GM21529 (cell line): Measurements from ENCODE around the gene GAPVD1.
"Not testable (repeated sequence)": the region's sequence is repeated elsewhere in the genome, so short reads cannot be mapped to it uniquely, and the experiment has no call there.

ENCODE experiments used
- ATAC-seq: cut with Tn5 transposase; IDR thresholded peaks from one replicate; pipeline ENCODE4 v1.9.1; 2021; ENCODE audit not compliant: unreplicated experiment

The GAPVD1 gene

DNA sequence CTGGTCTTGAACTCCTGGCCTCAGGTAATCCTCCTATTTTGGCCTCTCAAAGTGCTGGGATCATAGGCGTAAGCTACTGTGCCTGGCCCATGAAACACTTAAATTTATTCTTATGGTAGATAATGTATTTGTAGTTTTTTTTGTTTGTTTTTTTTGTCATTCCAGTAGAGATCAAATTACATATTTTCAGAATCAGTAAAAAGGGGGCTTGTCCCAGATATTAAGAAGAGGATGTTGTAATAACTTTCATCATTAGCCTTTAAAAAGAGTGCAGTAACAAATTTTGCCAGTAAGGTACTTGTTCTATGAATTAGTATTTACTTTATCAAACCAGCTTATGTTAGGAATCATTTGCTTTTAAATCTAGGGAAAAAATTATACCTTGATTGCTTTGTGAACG is 42.6 kb downstream of the GAPVD1 start:
- no peak for ATAC-seq

DNA sequence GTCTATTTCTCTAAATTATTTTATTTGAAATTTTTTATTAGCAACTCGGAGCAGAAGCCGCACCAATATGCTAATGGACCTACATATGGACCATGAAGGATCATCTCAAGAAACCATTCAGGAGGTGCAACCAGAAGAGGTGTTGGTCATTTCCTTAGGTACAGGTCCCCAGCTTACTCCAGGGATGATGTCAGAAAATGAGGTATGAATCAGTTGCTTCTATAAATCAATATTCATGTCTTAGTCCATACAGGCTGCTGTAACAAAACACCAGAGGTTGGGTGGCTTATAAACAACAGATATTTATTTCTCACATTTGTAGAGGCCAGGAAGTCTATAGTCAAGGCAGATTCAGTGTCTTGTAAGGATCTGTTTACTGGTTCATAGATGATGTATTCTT is 50.8 kb downstream of the GAPVD1 start:
- no peak for ATAC-seq

DNA sequence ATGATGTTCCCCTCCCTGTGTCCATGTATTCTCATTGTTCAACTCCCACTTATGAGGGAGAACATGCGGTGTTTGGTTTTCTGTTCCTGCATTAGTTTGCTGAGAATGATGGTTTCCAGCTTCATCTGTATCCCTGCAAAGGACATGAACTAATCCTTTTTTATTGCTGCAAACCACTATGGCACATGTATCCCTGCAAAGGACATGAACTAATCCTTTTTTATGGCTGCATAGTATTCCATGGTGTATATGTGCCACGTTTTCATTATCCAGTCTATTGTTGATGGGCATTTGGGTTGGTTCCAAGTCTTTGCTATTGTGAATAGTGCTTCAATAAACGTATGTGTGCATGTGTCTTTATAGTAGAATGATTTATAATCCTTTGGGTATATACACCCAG is 54.7 kb downstream of the GAPVD1 start:
- not testable (repeated sequence) for ATAC-seq

DNA sequence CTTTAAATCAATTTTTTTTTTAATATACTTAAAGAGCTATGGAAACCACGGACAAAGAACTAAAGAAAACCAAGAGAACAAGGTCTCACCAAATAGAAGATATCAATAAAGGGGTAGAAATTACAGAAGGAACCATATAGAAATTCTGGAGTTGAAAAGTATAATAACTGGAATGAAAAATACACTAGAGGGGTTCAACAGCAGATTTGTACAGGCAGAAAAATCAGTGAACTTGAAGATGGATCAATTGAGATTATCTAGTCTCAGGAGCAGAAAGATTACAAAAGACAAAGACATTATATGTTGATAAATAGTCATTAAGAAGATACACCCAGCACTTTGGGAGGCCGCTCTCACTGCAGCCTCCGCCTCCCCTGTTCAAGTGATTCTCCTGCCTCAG is 56.1 kb downstream of the GAPVD1 start:
- no peak for ATAC-seq

DNA sequence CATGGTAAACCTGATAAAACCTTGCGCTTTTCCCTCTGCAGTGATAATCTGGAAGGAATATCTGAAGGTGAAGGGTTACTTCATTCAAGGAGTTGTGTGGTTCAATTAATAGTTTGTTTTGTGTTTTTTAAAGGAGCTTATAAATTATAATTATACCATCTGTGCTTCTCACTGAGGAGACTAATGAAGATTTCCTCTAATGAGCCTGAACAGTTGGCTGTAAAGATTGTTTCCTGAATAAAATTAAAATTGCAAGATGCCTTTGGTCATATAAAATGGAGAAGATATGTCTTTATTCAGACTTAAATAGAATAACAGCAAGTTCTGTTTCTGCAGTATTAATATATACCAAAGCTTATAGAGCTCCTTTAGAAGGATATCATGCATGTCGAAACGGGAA is 59.9 kb downstream of the GAPVD1 start:
- no peak for ATAC-seq

DNA sequence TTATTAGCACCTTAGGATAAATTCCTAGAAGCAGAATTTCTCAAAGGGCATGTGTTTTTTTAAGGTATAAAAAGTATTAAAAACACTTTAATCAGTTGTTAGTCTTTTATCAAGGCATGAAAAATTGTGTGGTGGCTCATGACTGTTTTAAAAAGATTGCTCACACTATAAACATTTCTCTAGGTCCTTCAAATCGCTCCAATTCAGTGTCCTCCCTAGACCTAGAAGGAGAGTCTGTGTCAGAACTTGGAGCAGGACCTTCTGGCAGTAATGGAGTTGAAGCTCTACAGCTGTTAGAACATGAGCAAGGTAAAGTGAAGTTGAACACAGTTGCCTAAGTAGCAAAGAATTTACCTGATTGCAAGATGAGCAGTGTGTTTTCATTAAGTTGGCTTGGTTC is 62.0 kb downstream of the GAPVD1 start:
- no peak for ATAC-seq

DNA sequence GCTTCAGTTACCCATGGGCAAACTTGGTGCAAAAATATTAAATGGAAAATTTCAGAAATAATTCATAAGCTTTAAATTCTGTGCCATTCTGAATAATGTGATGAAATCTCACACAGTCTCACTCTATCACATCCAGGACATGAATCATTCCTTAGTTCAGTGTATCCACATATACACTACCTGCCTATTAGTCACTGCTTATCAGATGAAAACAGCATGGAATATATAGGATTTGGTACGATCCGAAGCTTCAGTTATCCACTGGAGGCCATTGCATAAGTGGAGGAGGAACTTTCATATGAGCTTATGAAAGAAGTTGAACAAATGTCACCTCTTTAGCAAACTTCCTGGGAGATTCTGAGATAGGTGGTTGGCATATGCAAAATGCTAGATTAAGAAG is 64.2 kb downstream of the GAPVD1 start:
- no peak for ATAC-seq

DNA sequence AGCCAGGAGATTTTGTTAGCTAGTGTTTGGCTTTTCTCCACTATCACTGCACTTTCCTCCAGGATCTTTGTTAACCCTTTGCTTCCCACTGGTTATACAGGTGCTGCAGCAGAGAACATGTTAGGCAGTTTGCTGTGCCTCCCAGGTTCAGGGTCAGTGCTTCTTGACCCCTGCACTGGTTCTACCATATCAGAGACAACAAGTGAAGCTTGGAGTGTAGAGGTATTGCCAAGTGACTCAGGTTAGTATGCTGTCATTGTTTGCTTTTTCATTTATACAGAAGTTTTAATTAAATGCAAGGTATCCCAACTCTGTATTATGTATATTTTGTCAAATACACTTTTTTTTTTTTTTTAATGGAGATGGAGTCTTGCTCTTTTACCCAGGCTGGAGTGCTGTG is 68.4 kb downstream of the GAPVD1 start:
- ATAC-seq: no peak

DNA sequence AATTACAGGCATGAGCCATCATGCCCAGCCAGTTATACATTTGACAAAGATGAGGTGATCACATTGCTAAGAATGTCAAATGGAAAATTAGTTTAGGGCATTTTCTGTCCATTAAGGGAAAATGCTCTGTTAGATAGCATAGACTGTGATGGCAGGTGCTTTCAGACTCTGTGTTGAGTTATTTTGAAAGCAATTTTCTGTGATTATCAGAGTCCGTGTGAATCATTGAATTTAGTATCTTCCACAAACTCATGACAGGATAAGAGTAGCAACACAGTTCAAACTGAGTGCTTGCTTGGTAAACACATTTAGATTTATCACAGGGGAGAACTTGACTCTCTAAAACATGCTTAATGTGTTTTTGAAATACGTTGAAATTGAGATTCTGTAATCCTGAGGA is 69.0 kb downstream of the GAPVD1 start:
- ATAC-seq: no peak

DNA sequence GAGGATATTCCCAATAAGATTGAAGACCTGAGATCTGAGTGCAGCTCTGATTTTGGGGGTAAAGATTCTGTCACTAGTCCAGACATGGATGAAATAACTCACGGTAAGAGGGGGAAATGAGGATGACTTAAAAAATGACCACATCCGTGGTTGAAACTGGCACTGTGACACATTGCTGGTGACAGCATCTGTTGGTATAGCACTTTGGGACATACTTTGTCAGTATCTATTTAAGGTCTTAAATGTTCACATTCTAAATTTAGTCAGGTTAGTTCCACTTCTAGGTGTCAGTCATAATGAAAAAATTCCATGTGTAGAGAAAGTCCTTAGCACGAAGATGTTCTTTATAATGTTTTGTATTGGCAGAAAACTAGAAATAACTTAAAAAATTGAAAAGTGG is 70.9 kb downstream of the GAPVD1 start:
- ATAC-seq: peak; percentile 75

DNA sequence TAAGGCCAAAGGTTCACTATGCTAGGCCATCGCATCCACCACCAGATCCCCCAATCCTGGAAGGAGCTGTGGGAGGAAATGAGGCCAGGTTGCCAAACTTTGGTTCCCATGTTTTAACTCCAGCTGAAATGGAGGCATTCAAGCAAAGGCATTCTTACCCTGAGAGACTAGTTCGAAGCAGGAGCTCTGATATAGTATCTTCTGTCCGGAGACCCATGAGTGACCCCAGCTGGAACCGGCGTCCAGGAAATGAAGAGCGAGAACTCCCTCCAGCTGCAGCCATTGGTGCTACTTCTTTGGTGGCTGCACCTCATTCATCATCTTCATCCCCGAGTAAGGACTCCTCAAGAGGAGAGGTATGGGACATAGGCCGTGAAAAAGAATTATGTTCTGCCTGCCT is 75.6 kb downstream of the GAPVD1 start:
- no peak for ATAC-seq

DNA sequence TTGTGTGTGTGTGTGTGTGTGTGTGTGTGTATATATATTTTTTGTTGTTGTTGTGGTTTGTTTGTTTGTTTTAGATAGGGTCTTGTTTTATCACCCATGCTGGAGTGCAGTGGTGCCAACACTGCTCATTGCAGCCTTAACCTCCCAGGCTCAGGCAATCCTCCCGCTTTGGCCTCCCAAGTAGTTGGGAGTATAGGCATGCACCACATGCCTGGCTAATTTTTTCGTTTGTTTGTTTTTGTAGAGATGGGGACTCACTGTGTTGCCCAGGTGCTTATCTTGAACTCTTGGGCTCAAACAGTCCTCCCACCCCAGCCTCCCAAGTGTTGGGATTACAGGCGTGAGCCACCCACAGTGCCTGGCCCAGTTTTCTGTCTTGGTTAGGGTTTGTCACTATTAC is 77.3 kb downstream of the GAPVD1 start:
- no peak for ATAC-seq

DNA sequence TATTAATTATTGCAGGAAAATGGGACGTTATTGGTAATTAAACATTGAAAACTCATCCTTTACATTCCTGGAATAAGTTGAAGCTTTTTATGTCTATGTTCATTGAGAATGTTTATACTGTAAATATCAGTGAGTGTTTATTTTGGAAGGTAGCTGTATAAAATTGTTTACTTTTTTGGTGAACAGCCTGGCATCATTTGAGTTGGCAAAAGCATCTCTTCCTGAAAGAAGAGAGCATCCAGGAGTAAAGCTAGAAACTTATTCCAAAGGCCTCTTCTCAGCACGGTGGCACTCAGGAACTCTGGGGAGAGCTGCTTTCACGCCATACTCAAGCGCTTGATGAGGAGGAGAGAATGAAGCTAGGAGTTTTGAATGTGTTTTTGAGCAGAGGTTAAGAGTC is 79.9 kb downstream of the GAPVD1 start:
- ATAC-seq: no peak

DNA sequence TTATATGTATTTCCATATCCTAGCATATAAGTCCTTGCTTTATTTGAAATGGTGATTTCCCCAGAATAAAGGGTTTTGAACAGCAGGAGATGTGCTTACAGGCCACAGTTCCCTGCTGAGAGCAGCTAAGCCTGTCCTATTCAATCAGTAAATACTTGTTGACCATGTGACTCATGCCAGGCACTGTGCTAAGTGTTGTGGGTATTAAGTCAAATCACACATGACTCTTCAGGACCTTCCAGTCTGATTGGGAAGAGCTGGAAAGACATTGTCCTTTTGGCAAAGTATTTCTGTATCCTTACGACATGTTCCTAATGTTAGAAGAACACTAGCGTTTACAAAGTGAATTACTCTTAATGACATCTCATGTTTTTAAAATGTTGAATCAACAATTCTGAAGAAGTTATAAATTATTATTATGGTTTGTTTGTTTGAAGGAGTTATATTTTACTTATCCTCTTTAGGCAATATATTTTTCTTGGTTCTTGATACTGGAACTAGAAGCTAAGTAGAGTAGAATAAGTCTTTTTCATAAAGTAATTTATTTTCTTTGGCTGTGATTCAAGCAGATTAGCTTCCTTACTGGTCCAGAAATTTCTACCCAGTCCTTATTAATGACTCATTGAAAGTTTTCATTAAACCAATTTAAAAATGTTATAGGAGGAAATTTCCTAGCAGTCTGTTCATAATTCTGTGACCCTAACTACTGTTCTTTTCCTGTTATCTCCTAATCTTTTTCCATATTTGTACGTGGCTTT is 82.1 kb downstream of the GAPVD1 start:
- no peak for ATAC-seq

DNA sequence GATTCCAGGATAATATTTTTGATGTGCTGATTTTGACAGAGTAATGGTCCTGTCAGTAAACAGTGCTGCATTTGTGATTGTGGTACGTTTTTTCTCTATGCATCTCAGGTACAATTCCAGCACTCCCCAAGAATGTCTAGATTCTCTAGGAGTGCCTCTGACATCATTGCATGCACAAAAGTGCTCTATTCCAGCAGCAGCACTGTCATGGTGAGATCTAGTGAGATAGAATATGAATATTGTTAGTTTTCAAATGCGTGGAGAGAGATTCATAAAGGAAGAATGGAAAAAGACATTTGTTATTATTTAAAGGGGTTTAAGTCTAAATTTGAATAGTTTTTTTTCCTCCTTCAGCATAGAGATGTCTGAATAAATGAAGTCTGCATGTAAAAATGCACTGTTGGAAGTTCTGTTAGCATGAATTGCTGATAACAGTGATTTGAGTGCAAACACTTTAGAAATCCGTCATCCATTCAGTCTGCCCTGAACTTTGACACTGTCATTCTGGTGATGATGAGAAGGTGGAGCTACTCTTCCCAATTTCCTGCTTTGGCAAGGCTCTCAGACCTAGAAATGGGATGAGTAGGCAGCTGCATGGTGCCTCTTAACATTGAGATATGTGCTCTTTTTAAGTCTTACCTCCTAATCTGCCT is 84.6 kb downstream of the GAPVD1 start:
- ATAC-seq: no peak

DNA sequence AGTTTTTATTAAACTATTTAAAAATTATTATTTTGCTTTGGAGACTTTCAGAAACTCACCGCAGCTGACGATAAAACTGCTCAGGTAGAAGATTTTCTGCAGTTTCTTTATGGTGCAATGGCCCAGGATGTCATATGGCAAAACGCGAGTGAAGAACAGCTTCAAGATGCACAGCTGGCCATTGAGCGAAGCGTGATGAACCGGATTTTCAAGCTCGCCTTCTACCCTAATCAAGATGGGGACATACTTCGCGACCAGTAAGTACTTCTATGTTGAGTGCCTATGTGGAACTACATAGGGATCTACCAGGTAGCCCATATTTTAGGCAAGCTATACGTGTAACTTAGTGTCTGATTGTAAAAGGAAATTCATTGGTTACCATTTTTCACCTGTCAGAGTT is 94.0 kb downstream of the GAPVD1 start:
- ATAC-seq: no peak

DNA sequence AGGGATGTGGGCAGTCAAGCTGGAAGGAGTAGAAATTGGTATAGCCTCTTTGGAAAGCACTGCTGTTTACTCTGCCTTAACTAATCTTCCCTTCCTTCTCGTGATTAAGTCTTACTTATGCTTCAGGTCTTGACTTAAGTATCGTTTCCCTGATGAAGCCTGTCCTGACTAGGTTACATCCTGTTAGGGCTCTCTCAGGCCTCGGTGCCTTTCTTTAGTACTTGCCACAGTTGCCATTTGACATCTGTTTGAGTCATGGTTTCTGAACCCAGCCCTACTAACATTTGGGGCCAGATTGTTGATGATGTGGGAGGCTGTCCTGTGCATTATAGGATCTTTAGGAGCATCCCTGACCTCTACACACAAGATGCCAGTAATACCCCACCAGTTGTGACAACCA is 94.4 kb downstream of the GAPVD1 start:
- ATAC-seq: no peak

DNA sequence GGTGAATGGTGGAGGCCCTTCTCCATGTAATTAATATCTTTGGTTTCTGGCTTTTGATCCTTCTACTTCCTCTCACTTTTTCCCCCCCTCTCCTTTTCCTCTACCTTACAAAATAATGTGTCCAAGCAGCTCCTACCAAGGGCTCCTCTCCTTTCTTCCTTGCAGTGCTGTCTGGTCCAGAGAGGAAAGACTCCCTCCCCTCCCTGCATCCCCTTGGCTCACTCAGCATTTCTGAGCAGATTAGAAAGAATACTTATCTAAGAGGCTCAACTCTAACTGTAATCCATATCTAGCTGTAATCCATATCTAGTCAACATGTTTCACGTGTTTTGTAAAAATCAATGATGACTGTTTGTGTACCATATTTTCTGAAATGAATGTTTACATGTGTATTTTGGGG is 97.4 kb downstream of the GAPVD1 start:
- ATAC-seq: no peak

DNA sequence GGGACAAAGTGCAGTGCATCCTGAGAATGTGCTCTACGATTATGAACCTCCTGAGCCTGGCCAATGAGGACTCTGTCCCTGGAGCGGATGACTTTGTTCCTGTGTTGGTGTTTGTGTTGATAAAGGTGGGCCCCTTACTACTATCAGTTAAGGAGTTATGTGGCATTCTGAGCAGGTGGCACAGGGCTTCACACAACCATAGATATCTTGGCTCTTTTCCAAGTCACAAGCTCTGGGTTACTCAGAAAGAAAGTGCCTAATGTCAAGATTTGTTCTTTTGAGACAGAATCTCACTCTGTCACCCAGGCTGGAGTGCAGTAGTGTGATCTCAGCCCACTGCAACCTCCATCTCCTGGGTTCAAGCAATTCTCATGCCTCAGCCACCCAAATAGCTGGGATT is 99.0 kb downstream of the GAPVD1 start:
- no peak for ATAC-seq

DNA sequence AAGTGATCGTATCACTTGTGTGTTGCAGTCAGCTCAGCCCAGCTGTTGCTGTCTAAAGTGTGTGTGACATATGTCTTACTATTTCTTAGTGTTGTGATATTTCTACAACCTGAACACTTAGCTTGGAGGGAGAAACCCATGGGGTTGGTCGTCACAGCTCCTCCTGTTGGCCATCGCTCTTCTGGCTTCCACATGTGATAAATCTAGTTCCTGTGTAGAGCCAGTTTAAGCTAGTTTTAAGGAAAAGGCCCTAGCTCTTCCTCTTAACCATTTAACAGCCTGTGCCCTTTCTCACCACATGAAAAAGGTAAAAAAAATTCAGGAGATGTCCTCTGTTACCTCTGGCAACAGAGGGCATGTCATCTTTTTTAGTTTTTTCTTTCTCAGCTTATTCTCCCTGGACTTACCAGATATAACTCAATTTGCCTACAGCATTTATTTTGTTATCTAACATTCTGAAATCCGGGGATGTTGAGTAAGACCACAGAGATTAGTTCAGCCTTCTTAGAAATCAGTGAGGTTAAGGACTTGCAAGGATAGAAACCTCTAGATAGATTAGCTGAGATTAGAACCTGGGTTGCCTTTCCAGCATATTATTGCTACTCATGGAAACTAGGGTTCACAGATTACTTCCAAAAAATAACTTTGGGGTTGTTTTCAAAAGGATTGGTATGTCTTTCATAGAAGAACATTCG is 100.4 kb downstream of the GAPVD1 start:
- ATAC-seq: no peak

DNA sequence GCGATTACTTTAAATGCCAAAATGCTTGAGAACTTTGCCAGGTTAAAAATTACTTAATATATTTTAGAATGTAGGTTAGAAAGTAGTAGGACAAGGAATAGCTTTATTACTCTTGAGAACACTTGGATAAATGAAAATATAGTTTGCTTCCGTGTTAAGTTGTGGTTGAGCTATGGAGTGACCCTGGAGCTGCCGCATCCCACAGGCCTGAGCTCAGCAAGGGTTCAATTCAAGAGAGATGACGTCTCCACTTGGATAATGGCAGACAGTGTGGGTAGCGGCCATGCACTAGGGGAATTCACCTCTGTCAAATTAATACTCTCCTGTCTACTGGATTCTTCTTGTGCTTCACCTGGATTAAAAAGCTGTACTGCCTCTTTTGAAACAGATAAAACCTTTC is 105.0 kb downstream of the GAPVD1 start:
- ATAC-seq: no peak

DNA sequence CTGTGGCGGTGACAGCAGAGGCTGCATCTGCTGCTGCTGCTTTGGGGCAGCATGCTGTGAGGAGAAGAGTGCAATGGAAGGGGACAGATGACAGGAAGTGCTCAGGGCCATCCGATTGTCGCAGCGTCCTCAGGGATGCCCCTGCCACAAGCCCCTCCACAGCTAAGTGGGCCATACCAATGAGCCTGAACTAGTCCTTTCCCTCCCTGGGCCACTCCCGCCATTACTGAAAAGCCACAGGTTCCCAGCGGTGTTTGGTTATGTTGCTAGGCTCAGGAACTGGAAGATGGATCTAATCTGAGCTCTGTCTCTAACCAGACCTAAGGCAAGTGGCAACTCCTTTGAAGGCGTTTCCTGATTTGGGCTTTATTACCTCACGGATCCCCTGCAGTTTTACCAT is 109.2 kb downstream of the GAPVD1 start:
- no peak for ATAC-seq
